GM12878 (cell line): ENCODE measurements around the gene ARL15. TPM values are rescaled to one million over a fixed set of nuclear protein-coding genes. Genes with fewer than 3 reads are reported as not detected.

Experiments used
- ATAC-seq: fragments of 200-7000 bp; cut with Tn5 transposase; 3 replicates; pipeline ENCODE4 v1.9.1; 2020; ENCODE audit warnings: mild to moderate bottlenecking, moderate library complexity
- BruUV-seq: library from RNA; stranded (reverse); fragments of 400-500 nt; replicated peaks from 2 replicates; lab custom pipeline; 2021; lab: Mats Ljungman, UMichigan
- CTCF ChIA-PET: fragments of 300-600 bp; sonication (Branson Sonifier 250); formaldehyde crosslinking; extraction: SDS; loops from one replicate; lab custom pipeline; 2021; ENCODE audit warnings: inconsistent platforms; lab: Yijun Ruan, JAX
- POLR2A ChIA-PET: fragments of 350-600 bp; formaldehyde crosslinking; extraction: SDS; loops from one replicate; lab custom pipeline; 2021; ENCODE audit warnings: inconsistent platforms; lab: Charles Lee
- RAD21 ChIA-PET: fragments of 300-600 bp; sonication (Branson Sonifier 250); formaldehyde crosslinking; loops from one replicate; lab custom pipeline; 2023; ENCODE audit warnings: antibody characterized with exemption; ENCODE audit not compliant: unreplicated experiment; lab: Charles Lee
- SMC1A ChIA-PET: fragments of 300-600 bp; sonication (Branson Sonifier 250); formaldehyde crosslinking; loops from one replicate; lab custom pipeline; 2023; ENCODE audit not compliant: unreplicated experiment, uncharacterized antibody; lab: Charles Lee
- DNase-seq: peaks from one replicate; pipeline ENCODE4 v3.0.0-alpha.2; 2011; ENCODE audit warnings: low read depth, low spot score
- FAIRE-seq: peaks from 3 replicates; lab custom pipeline; 2011; peaks lifted over from hg19 to GRCh38; lab: Jason Lieb, UNC
- H2AFZ ChIP-seq: 2 replicates; pipeline ENCODE4 v1.6.0; 2011; ENCODE audit warnings: low read depth, low read length, control low read depth; ENCODE audit not compliant: control insufficient read depth
- H3K27ac ChIP-seq: 2 replicates; pipeline ENCODE4 v1.5.1; 2011; ENCODE audit warnings: control low read depth; ENCODE audit not compliant: control insufficient read depth, insufficient read depth
- H3K27me3 ChIP-seq, 2 experiments: replicated peaks in 1 of 2; 2 replicates each; pipeline versions ENCODE4 v1.6.0 to v1.6.1; 2011; ENCODE audit warnings: low read length in 1 of 2; ENCODE audit not compliant: control insufficient read depth in 2 of 2, insufficient read depth in 2 of 2
- H3K36me3 ChIP-seq, 2 experiments: 2 replicates each; pipeline ENCODE4 v1.5.1; 2011; ENCODE audit warnings: low read length in 1 of 2; ENCODE audit not compliant: control insufficient read depth in 2 of 2, insufficient read depth in 2 of 2
- H3K4me1 ChIP-seq: 2 replicates; pipeline ENCODE4 v1.6.1; 2011; ENCODE audit warnings: mild to moderate bottlenecking, low read length, moderate library complexity, mixed read lengths; ENCODE audit not compliant: control insufficient read depth, insufficient read depth
- H3K4me2 ChIP-seq: 2 replicates; pipeline ENCODE4 v1.6.0; 2011; ENCODE audit warnings: control low read depth; ENCODE audit not compliant: control insufficient read depth, insufficient read depth
- H3K4me3 ChIP-seq: fragments of 200-600 bp; sonication (generic); 2 replicates; pipeline ENCODE4 v1.5.1; 2016
- H3K79me2 ChIP-seq: 2 replicates; pipeline ENCODE4 v1.6.0; 2011; ENCODE audit warnings: low read length; ENCODE audit not compliant: control insufficient read depth, insufficient read depth
- H3K9ac ChIP-seq: 2 replicates; pipeline ENCODE4 v1.8.0; 2011; ENCODE audit warnings: low read length, control low read depth, mixed read lengths; ENCODE audit not compliant: control insufficient read depth, insufficient read depth
- H3K9me3 ChIP-seq: replicated peaks from 3 replicates; pipeline ENCODE4 v1.5.1; 2011; ENCODE audit warnings: mild to moderate bottlenecking, low read length; ENCODE audit not compliant: control insufficient read depth, insufficient read depth
- H4K20me1 ChIP-seq: 2 replicates; pipeline ENCODE4 v1.6.0; 2011; ENCODE audit not compliant: control insufficient read depth, insufficient read depth
- CHD2 ChIP-seq: IDR thresholded peaks from 2 replicates; pipeline ENCODE4 v1.6.1; 2011; ENCODE audit warnings: low read depth, low read length, improper control_type of control experiment, borderline replicate concordance
- EP300 ChIP-seq, 2 experiments: fragments of 150-350 bp in 1 of 2; IDR thresholded peaks; 2 replicates each; pipeline ENCODE4 v1.6.1; 2011 to 2012; ENCODE audit warnings: low read depth in 2 of 2, low read length in 2 of 2, borderline replicate concordance in 1 of 2, improper control_type of control experiment in 1 of 2, inconsistent platforms in 1 of 2; ENCODE audit not compliant: control insufficient read depth in 1 of 2
- ETV6 ChIP-seq, 2 experiments: fragments of 450-650 bp in 1 of 2; IDR thresholded peaks in 1 of 2; conservative IDR thresholded peaks in 1 of 2; 2 replicates each; pipeline ENCODE4 v1.6.1; 2014; ENCODE audit warnings: antibody characterized with exemption in 1 of 2, borderline replicate concordance in 1 of 2, low read depth in 1 of 2, mild to moderate bottlenecking in 1 of 2, moderate library complexity in 1 of 2
- KLF5 ChIP-seq: fragments of 450-650 bp; IDR thresholded peaks from 2 replicates; pipeline ENCODE4 v1.6.1; 2014; ENCODE audit warnings: mild to moderate bottlenecking; ENCODE audit not compliant: partially characterized antibody
- MYC ChIP-seq: IDR thresholded peaks from 2 replicates; pipeline ENCODE4 v1.6.1; 2011; ENCODE audit warnings: mild to moderate bottlenecking, low read length, moderate library complexity, inconsistent platforms; ENCODE audit not compliant: insufficient read depth, insufficient replicate concordance, insufficient read length, severe bottlenecking
- PML ChIP-seq: IDR thresholded peaks from 2 replicates; pipeline ENCODE4 v1.6.1; 2012; ENCODE audit warnings: low read length, inconsistent platforms
- STAT1 ChIP-seq: fragments of 450-650 bp; conservative IDR thresholded peaks from 2 replicates; pipeline ENCODE4 v1.6.1; 2014; ENCODE audit warnings: antibody characterized with exemption, mild to moderate bottlenecking
- ZBTB33 ChIP-seq: fragments of 450-650 bp; IDR thresholded peaks from 2 replicates; pipeline ENCODE4 v1.6.1; 2017; ENCODE audit warnings: mild to moderate bottlenecking
- WGBS: methylation state at CpG from one replicate; pipeline ENCODE4 v1.1.6; 2016; ENCODE audit warnings: low lambda C conversion rate; ENCODE audit not compliant: insufficient replicate concordance, insufficient coverage; ENCODE audit errors: missing lambda C conversion rate; 5-methylcytosine and 5-hydroxymethylcytosine counted together
- in situ Hi-C: fragments of 300-500 bp; cut with MboI; formaldehyde crosslinking; loops from 9 replicates; pipeline ENCODE4 v1.14.3; 2018; ENCODE audit warnings: mixed read lengths
- intact Hi-C: fragments of 100-400 bp; cut with micrococcal nuclease; formaldehyde crosslinking; loops from one replicate; pipeline ENCODE4 v1.14.2; 2022; ENCODE audit not compliant: unreplicated experiment
- polyA plus RNA-seq, 11 experiments: library from polyadenylated mRNA; depleted of rRNA in 4 of 11; unstranded in 6 of 11; stranded (reverse) in 5 of 11; fragments of >200 nt; fragmentation: Nextera tagmentation in 4 of 11; fragmentation: Illumina TruSeq in 1 of 11; extraction: Ambion mirVana in 4 of 11; extraction: Trizol in 1 of 11; gene quantifications; 1 replicate in 1 of 11; 2 replicates in 10 of 11; pipeline versions ENCODE4 v1.2.1 to v1.2.3, GENCODE V29; 2011 to 2016; ENCODE audit warnings: inconsistent platforms in 2 of 11, missing spikeins in 2 of 11, low read depth in 1 of 11
- total RNA-seq, 4 experiments: library from RNA; depleted of rRNA in 3 of 4; stranded (reverse); fragments of >200 nt in 3 of 4; fragmentation: Illumina TruSeq in 1 of 4; extraction: Trizol in 1 of 4; gene quantifications; 2 replicates each; pipeline versions ENCODE4 v1.2.1 to v1.2.3, GENCODE V29; 2013 to 2021

The ARL15 gene
- total and polyA plus RNA-seq, 10 of the 15 experiments (the other 5 are each of a cell fraction or from before 2014, with no cell fraction given) = 3.6 to 11.0 (median 7.7) TPM

- in situ Hi-C loops = no loop called here
- H3K4me1 ChIP-seq = no peaks in the 10 kb centered on the region
- DNase-seq (no peak), FAIRE-seq (no peak)
- TF ChIP-seq PML (no peak), STAT1 (no peak), ETV6 (conservative IDR thresholded peaks at IDR 0.05 in 1 of 2, IDR thresholded peaks at IDR 0.05 in 1 of 2; ENCODE audit: borderline replicate concordance in 1 of 2, low read depth in 1 of 2) (no peak), MYC (no peak), CHD2 (no peak), EP300 (IDR thresholded peaks at IDR 0.05; ENCODE audit: borderline replicate concordance in 1 of 2, control insufficient read depth in 1 of 2, low read depth in 2 of 2, low read length in 2 of 2) (no peak), KLF5 (no peak), ZBTB33 (no peak)
- TF ChIP-seq, all 136 proteins: peak for 0
- H3K9ac ChIP-seq = no peak overlapping the region
- no peaks in the 10 kb centered on the region for H4K20me1 ChIP-seq
- no peak overlapping the region for H2AFZ ChIP-seq
- ChIA-PET POLR2A (interaction anchor here (0.6 kb wide), 1 partner anchor 26 kb away, joined by 4 read pairs; no protein-coding TSS in a partner anchor), SMC1A (no interaction called here), CTCF (no interaction called here), RAD21 (no interaction called here)
- WGBS = 80% methylated on average over 10 of the region's 10 CpGs
- no peak overlapping the region for H3K27ac ChIP-seq
- intact Hi-C loops = no loop called here
- no peaks in the 10 kb centered on the region for H3K27me3 ChIP-seq
- H3K36me3 ChIP-seq = no peaks in the 10 kb centered on the region
- H3K4me3 ChIP-seq = no peak overlapping the region
- H3K79me2 ChIP-seq = no peaks in the 10 kb centered on the region
- BruUV-seq = no TSS peak
- H3K9me3 ChIP-seq = peaks cover 2% of the 10 kb centered on the region; the same call in 1 of the 3 replicates
- H3K4me2 ChIP-seq = no peak overlapping the region
- no peak for ATAC-seq
Measured at GRCh38 chr5:54285686-54286085, 24.7 kb downstream of the ARL15 start.
